ENCODE data around the gene MELK. TPM values are rescaled to one million over a fixed set of nuclear protein-coding genes. Genes with fewer than 3 reads are reported as not detected.
"Not testable (repeated sequence)": the region's sequence is repeated elsewhere in the genome, so short reads cannot be mapped to it uniquely, and the experiment has no call there.

Gene MELK
- polyA plus RNA-seq, 3 donors, result 0.08 TPM; not detected in 2

- H3K9ac ChIP-seq (ENCODE audit: insufficient read depth, low read length, poor library complexity, severe bottlenecking), result no peak overlapping the region
- intact Hi-C loops (cut with micrococcal nuclease), result no loop called here
- WGBS (ENCODE audit: insufficient coverage), result 100% methylated on average over 4 of the region's 8 CpGs
Measured at GRCh38 chr9:36550135-36550534, 22.6 kb upstream of the MELK start.

GRCh38 chr9:36550631-36551098 is 22.0 kb upstream of the MELK start:
- intact Hi-C loops (cut with micrococcal nuclease); H3K27me3 Mint-ChIP-seq (ENCODE audit: low read depth in 3 of 3); H3K9me3 ChIP-seq (replicated peaks in 1 of 2; ENCODE audit: control insufficient read depth in 1 of 2, insufficient read depth in 1 of 2, low read length in 2 of 2); H4K20me1 ChIP-seq (ENCODE audit: insufficient read depth, low read length); H3K27ac Mint-ChIP-seq; H3K9me3 Mint-ChIP-seq; H3K4me3 Mint-ChIP-seq; H3K79me2 ChIP-seq (ENCODE audit: insufficient read depth, low read length); H3K4me1 ChIP-seq (ENCODE audit: control insufficient read depth in 1 of 2, insufficient read depth in 2 of 2, low read length in 2 of 2); H3K27ac ChIP-seq (ENCODE audit: low read depth in 1 of 2, low read length in 2 of 2); H2AFZ ChIP-seq (ENCODE audit: insufficient read depth, low read depth, low read length, poor library complexity, severe bottlenecking); H3K27me3 ChIP-seq (ENCODE audit: control insufficient read depth in 2 of 2, insufficient read depth in 2 of 2, low read length in 2 of 2); H3K4me2 ChIP-seq (replicated peaks; ENCODE audit: extremely low read depth, low read length, poor library complexity, severe bottlenecking); H3K4me3 ChIP-seq (replicated peaks in 1 of 3; ENCODE audit: low read depth in 2 of 3, low read length in 3 of 3); H3K9ac ChIP-seq (ENCODE audit: insufficient read depth, low read length, poor library complexity, severe bottlenecking); DNase-seq; H3K36me3 Mint-ChIP-seq; H3K36me3 ChIP-seq (replicated peaks in 1 of 2; ENCODE audit: control insufficient read depth in 1 of 2, insufficient read depth in 2 of 2, low read length in 2 of 2): not testable (repeated sequence)
- H3K4me1 Mint-ChIP-seq, result peaks cover 13% of the 10 kb centered on the region
- 86% methylated on average over 4 of the region's 10 CpGs for WGBS (ENCODE audit: insufficient coverage)

More at GRCh38 chr9:36550135-36550534, 22.6 kb upstream of the MELK start:
- Histone ChIP-seq H3K4me1 (ENCODE audit: control insufficient read depth in 1 of 2, insufficient read depth in 2 of 2, low read length in 2 of 2) (peaks cover 5 to 7% of the 10 kb centered on the region in 2 donors), H3K4me3 (replicated peaks in 1 of 3; ENCODE audit: low read depth in 2 of 3, low read length in 3 of 3) (no peak overlapping the region), H2AFZ (ENCODE audit: insufficient read depth, low read depth, low read length, poor library complexity, severe bottlenecking) (no peak overlapping the region), H3K27me3 (ENCODE audit: control insufficient read depth in 2 of 2, insufficient read depth in 2 of 2, low read length in 2 of 2) (no peaks in the 10 kb centered on the region), H3K4me2 (replicated peaks; ENCODE audit: extremely low read depth, low read length, poor library complexity, severe bottlenecking) (no peak overlapping the region), H3K9me3 (replicated peaks in 1 of 2; ENCODE audit: control insufficient read depth in 1 of 2, insufficient read depth in 1 of 2, low read length in 2 of 2) (no peaks in the 10 kb centered on the region), H3K79me2 (ENCODE audit: insufficient read depth, low read length) (no peaks in the 10 kb centered on the region), H4K20me1 (ENCODE audit: insufficient read depth, low read length) (no peaks in the 10 kb centered on the region), H3K36me3 (replicated peaks in 1 of 2; ENCODE audit: control insufficient read depth in 1 of 2, insufficient read depth in 2 of 2, low read length in 2 of 2) (no peaks in the 10 kb centered on the region), H3K27ac (ENCODE audit: low read depth in 1 of 2, low read length in 2 of 2) (no peak overlapping the region)
- Mint-ChIP-seq H3K4me3 (no peak overlapping the region), H3K36me3 (no peaks in the 10 kb centered on the region), H3K9me3 (peaks cover 0 to 2% (median 0%) of the 10 kb centered on the region in 7 donors), H3K27ac (no peak overlapping the region), H3K4me1 (peaks cover 13% of the 10 kb centered on the region), H3K27me3 (ENCODE audit: low read depth in 3 of 3) (peaks cover 0 to 4% (median 1%) of the 10 kb centered on the region in 3 donors)
- DNase-seq, result no peak
- TF ChIP-seq CTCF (IDR thresholded peaks at IDR 0.05), result no peak
